Stimulated activated CD8-positive, alpha-beta memory T cell treated with anti-CD3 and anti-CD28 coated beads, Interleukin-15, amount 100 ng/mL, for 1 hour (primary cell): ENCODE results near the gene CDS2.

Source experiments
- DNase-seq: peaks from one replicate; pipeline ENCODE4 v3.0.0-alpha.2; 2020; ENCODE audit warnings: low read depth

The CDS2 gene

DNA sequence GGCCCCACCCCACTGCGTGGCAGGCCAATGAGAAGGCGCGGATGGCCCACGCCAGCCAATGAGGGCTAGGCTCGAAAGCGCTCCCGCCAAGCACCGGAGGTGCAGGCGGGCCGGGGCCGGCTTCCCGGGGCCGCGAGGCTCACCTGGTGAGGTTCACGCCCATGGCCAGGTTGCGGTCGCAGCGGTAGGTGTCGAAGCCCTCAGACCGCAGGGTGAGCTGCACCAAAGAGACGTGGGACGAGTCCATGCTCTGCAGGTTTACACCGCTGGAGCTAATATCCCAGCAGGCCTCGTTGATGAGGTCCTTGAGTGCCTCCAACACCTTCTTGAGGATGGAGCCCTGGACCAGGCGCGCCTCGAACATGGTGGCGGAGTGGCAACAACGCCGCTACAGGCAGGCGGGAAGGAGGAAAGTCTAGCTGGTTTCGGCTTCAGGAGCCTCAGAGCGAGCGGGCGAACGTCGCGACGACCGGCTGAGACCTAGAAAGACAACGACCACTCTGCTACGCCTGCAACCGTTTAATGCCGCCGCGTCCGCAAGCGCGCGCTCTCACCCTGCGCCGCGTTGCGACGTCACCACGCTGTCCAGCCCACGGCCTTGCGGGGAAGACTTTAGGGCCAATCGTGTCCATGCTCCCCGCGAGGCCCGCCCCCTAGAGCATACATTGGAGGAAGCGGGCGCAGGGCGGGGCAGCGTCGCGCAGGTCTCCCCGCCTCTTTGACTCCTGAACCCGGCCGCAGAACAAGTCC lies 7.2 kb upstream of the CDS2 start, which contains the start of gene PCNA:
TSS of gene PCNA (minus strand) at position 524 of the 750 bp plus-strand sequence. CDS start at position 364, 160 bp downstream.
- DNase-seq = peak; percentile 87

DNA sequence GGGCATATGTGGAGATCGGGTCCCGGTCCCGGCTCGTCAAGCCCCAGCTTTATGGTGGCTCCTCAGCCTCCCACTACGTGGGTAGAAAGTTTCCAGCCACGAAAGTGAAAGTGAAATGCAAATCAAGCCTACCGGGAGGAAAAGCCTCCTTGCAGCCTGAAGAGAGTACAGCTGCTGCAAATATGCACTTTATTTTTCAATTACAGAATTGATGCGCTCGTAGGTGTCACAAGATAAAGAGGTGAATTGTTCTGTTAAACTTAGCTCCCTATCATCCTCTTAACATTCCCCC lies 6.7 kb upstream of the CDS2 start:
- no peak for DNase-seq

GRCh38 chr20:5122873-5123260 lies 3.9 kb upstream of the CDS2 start:
- no peak for DNase-seq

- peak; percentile 35 for DNase-seq
Measured at GRCh38 chr20:5127204-5127858, 523 bp downstream of the CDS2 start.

DNA sequence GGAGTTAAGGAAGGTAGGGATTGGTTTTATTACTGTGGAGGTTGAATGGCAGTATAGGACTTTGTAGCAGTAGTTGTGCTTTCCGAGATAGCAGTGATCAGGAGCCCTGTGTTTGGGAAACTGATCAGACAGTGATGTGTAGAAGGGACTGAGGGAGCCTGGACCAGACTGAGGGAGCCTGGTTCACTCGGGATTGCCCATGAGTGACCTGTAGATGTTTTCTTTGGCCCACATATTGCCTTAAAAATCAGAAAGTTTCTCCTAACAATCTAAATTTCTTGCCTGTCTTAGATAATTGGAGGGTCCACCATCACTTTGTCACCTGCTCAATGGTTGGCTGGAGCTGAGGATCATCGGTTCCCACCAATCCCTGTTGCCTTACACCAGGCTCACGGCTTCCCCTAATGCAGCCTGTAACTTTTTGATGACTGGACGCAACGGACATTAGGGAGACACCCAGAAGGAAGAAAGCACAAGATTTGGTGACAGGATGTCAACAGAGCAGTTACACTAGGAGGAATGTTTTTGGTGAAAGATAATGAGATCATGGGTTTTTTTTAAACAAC lies 1.1 kb downstream of the CDS2 start:
- DNase-seq = no peak

DNA sequence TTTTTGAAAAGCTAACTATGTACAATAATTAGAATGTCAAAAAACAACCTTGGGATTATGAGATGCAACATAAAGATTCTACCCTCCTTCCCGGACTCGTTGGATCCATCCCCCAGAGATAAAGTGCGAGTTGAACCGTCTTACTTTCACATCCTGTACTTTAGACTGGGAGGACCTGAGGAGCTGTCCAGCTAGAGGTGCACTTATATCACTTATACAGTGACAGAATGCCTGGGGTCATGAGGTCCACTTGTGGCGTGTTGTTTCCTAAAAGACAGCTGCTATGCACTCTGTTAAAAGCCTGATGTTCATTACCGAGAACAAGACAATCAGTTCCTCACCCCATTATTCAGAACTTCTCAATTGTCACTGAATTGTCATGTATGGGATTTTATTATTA lies 2.1 kb downstream of the CDS2 start:
- DNase-seq = no peak

- no peak for DNase-seq
Measured at GRCh38 chr20:5131502-5131901, 4.7 kb downstream of the CDS2 start.

DNA sequence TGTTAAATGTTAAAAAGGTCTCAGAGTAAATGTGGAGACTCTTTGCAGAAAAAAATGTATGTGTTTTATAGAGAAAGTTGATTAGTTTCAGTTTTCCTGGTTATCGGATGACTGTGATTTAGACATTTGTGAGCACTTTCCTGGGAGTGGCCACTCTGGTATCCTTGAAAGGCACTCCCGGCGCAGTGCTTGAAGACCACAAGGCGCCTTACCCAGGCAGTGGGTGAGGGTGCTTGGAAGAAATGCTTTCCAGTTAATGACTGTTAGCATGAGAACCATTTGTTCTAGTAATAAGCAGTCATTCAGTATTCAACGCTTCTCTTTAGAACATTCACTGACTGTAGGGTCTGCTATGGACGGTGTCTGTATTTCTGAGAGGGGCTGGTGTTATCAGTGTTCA lies 7.2 kb downstream of the CDS2 start:
- DNase-seq = no peak

- DNase-seq = no peak
Measured at GRCh38 chr20:5135363-5136012, 8.7 kb downstream of the CDS2 start.

GRCh38 chr20:5136096-5136495 lies 9.3 kb downstream of the CDS2 start:
- DNase-seq = no peak

DNA sequence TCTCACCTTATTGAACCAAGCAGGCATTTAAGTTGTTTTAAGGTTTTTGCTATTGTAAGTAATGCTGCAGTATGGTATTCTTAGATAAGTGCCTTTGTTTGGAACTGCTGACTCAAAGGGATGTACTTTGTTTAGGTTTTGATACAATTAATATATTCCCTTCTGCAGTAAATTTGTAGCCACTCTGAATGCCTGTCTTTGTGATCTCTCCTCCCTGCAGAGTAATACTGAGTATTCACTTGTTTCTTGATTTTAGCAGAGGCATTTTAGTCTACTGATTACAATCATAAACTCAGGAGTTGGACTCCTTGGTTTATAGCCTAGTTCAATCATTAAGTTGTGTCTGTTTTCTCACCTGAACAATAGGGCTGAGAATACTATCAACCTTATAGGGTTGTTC lies 13.4 kb downstream of the CDS2 start:
- DNase-seq = no peak

- DNase-seq = no peak
Measured at GRCh38 chr20:5141615-5142014, 14.8 kb downstream of the CDS2 start.

DNA sequence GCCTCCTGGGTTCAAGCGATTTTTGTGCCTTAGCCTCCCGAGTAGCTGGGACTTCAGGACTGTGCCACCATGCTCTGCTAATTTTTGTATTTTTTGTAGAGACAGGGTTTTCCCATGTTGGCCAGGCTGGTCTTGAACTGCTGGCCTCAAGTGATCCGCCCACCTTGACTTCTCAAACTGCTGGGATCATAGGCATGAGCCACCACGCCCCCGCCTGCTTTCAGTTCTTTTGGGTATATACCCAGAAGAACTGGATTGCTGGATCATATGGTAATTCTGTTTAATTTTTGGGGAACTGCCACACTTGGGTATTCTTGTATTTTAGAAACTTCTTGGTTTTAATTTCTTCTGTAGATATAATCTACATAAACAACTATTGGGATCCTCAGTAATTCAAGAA lies 17.0 kb downstream of the CDS2 start:
- DNase-seq = no peak

DNA sequence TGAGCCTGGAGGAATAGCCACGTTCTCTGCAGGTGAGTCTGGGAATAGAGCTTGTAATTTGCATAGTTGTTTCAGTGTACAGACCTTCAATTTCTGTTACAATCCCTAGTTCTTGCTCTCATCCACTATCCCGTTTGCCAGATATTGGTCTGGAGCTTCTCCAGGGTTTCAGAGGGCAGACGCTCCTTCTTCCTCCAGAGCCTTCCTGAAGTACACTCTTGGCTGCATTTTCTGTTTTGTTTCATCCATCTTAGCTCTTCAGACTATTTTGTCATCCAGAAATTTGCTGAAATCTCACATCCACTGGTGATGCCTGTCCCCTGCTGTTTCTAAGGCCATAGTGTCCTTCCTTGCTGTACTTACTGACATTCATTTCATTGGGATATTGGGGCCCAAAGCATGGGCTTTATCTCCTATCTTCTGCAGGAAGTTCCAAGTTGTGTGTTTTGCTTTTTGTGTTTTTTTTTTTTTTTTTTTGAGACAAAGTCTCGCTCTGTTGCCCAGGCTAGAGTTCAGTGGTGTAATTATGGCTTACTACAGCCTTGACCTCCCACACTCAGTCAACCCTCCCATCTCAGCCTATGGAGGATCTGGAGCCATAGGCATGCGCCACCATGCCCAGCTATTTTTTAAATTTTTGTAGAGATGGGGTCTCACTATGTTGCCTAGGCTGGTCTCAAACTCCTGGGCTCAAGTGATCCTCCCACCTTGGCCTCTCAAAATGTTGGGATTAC lies 18.7 kb downstream of the CDS2 start:
- DNase-seq = no peak

DNA sequence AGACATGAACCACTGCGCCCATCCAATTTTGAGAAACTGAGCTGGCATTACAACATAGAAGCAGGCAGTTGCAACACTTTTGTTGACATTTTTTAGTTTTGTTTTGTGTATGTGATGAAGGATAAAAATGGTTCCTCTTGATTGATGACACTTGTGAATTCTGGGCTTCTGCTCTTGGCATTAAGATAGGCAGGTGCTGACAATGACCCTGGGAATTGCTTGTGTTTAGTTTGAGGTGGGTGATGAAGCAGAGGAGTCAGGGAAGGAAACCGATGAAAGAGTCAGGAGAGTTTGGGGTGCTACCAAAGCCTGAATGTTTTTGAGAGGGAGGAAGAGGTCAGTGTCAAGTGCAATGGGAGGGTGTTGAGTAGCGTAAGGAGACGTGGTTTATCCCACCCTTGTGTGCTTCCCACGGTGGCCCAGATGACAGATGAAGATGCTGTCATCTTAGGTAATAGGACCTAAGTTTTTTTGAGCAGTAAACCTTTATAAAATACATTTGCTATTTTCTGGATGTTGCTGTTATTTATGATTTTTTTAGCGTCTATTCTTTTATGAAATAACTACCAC lies 19.4 kb downstream of the CDS2 start:
- DNase-seq = no peak

- DNase-seq = no peak
Measured at GRCh38 chr20:5146871-5147592, 20.2 kb downstream of the CDS2 start.

DNA sequence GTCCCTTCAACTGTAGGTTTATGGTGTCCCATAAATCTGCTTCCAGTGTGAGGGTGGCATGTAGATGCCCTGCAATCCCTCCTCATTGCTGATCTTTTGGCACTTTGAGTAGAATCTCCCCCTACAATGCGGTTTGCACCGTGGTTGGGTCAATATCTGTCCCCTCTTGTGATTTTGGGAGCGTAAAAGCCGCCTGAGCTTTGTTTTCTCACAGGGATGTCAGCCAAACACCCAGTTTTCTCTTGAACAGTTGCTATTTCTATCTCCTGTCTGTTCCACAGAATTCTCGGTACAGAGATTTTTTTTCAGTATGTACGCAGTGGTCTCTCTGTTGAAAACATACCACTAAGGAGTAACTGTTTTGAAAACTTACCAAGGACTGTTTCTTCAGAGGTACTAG lies 21.8 kb downstream of the CDS2 start:
- DNase-seq = no peak

- DNase-seq = no peak
Measured at GRCh38 chr20:5149892-5150225, 23.1 kb downstream of the CDS2 start.

- no peak for DNase-seq
Measured at GRCh38 chr20:5150226-5151076, 23.6 kb downstream of the CDS2 start.

DNA sequence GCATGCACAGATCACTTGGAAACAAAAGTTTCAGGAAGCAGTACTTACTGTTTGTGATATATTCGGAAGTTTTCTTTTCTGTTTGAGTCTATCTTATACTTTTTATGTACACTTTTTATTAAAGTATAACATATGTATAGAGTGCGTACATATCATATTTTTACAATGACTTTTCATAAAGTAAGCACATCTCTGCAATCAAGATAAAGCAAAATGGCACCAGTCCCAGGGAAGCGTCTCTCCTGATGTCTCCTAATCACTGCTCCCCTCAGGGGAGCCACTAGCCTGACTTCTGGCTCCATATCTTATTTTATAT lies 26.3 kb downstream of the CDS2 start:
- no peak for DNase-seq
